HCT116 (cell line): Measurements from ENCODE around the gene EID2. TPM values are rescaled to one million over a fixed set of nuclear protein-coding genes. Genes with fewer than 3 reads are reported as not detected.

Experiments used
- ATAC-seq: fragments of 200-7000 bp; cut with Tn5 transposase; 2 replicates; pipeline ENCODE4 v1.9.1; 2020; ENCODE audit warnings: mild to moderate bottlenecking, moderate library complexity
- BruUV-seq: library from RNA; stranded (reverse); fragments of 400-500 nt; replicated peaks from 2 replicates; lab custom pipeline; 2021; lab: Mats Ljungman, UMichigan
- CTCF ChIA-PET: fragments of 300-600 bp; sonication (Branson Sonifier 250); formaldehyde crosslinking; loops from one replicate; lab custom pipeline; 2021; ENCODE audit warnings: antibody characterized with exemption; lab: Charles Lee
- POLR2A ChIA-PET: fragments of 300-600, 350-600 bp; sonication (Branson Sonifier 250); formaldehyde crosslinking; loops from one replicate; lab custom pipeline; 2021; ENCODE audit warnings: antibody characterized with exemption; lab: Charles Lee
- RAD21 ChIA-PET, 2 experiments: fragments of 300-600 bp; sonication (Branson Sonifier 250); formaldehyde crosslinking; loops; one replicate each; lab custom pipeline; 2023; ENCODE audit warnings: low total read pairs in 2 of 2; ENCODE audit not compliant: uncharacterized antibody in 2 of 2, unreplicated experiment in 2 of 2, low non-redundant PET in 1 of 2; lab: Charles Lee
- DNase-seq: peaks from one replicate; pipeline ENCODE4 v3.0.0-alpha.2; 2010; ENCODE audit warnings: low read depth, low spot score
- H2AFZ ChIP-seq: fragments of 200-600 bp; shearing (Covaris generic), sonication (generic); 2 replicates; pipeline ENCODE4 v1.6.1; 2017; ENCODE audit warnings: low read depth, mixed run types, mixed read lengths, antibody characterized with exemption, low read length; ENCODE audit not compliant: poor library complexity, severe bottlenecking
- H3K27ac ChIP-seq: 2 replicates; pipeline ENCODE4 v1.5.1; 2012; ENCODE audit warnings: low read depth, low read length
- H3K27me3 ChIP-seq: fragments of 200-600 bp; sonication (generic); 2 replicates; pipeline ENCODE4 v1.6.1; 2016; ENCODE audit warnings: mixed run types, low read length, mixed read lengths; ENCODE audit not compliant: insufficient read depth
- H3K36me3 ChIP-seq, 2 experiments: fragments of 200-500 bp in 1 of 2; fragments of 200-600 bp in 1 of 2; sonication (Bioruptor generic) in 1 of 2; sonication (generic) in 1 of 2; 2 replicates each; pipeline versions ENCODE4 v1.5.1 to v1.6.1; 2014 to 2016; ENCODE audit warnings: low read length in 2 of 2, inconsistent platforms in 1 of 2, mixed read lengths in 1 of 2, mixed run types in 1 of 2; ENCODE audit not compliant: insufficient read depth in 2 of 2, control insufficient read depth in 1 of 2
- H3K4me1 ChIP-seq, 2 experiments: fragments of 200-600 bp in 1 of 2; sonication (generic) in 1 of 2; 2 replicates each; pipeline versions ENCODE4 v1.5.1 to v1.6.1; 2012 to 2017; ENCODE audit warnings: low read length in 2 of 2, inconsistent platforms in 1 of 2, mild to moderate bottlenecking in 1 of 2, mixed read lengths in 1 of 2, mixed run types in 1 of 2, moderate library complexity in 1 of 2; ENCODE audit not compliant: insufficient read depth in 2 of 2, control insufficient read depth in 1 of 2
- H3K4me2 ChIP-seq: fragments of 200-600 bp; sonication (generic); 2 replicates; pipeline ENCODE4 v1.6.1; 2017; ENCODE audit warnings: mixed run types, low read length, mixed read lengths
- H3K4me3 ChIP-seq, 2 experiments: fragments of 200-600 bp in 1 of 2; sonication (generic) in 1 of 2; replicated peaks in 1 of 2; 2 replicates each; pipeline ENCODE4 v1.5.1; 2011 to 2016; ENCODE audit warnings: low read length in 2 of 2, control low read depth in 1 of 2, low read depth in 1 of 2, mild to moderate bottlenecking in 1 of 2, mixed read lengths in 1 of 2, mixed run types in 1 of 2
- H3K79me2 ChIP-seq: fragments of 200-600 bp; sonication (generic); 2 replicates; pipeline ENCODE4 v1.6.1; 2017; ENCODE audit warnings: mild to moderate bottlenecking, mixed run types, low read length, moderate library complexity, mixed read lengths; ENCODE audit not compliant: insufficient read depth
- H3K9ac ChIP-seq: fragments of 200-600 bp; sonication (generic); 2 replicates; pipeline ENCODE4 v1.6.1; 2016; ENCODE audit warnings: low read length, mixed read lengths
- H3K9me2 ChIP-seq: fragments of 200-600 bp; sonication (generic), shearing (Covaris generic); 2 replicates; pipeline ENCODE4 v1.6.1; 2017; ENCODE audit warnings: mixed run types, mild to moderate bottlenecking, moderate library complexity; ENCODE audit not compliant: insufficient read depth
- H3K9me3 ChIP-seq, 2 experiments: fragments of 200-500 bp in 1 of 2; fragments of 200-600 bp in 1 of 2; sonication (Bioruptor generic) in 1 of 2; sonication (generic) in 1 of 2; 2 replicates each; pipeline ENCODE4 v1.6.1; 2014 to 2017; ENCODE audit warnings: low read length in 2 of 2, mixed read lengths in 2 of 2, inconsistent platforms in 1 of 2, low read depth in 1 of 2, mild to moderate bottlenecking in 1 of 2, mixed run types in 1 of 2, moderate library complexity in 1 of 2; ENCODE audit not compliant: control insufficient read depth in 1 of 2, insufficient read depth in 1 of 2
- H4K20me1 ChIP-seq: fragments of 200-600 bp; sonication (generic), shearing (Covaris generic); 2 replicates; pipeline ENCODE4 v1.6.1; 2017; ENCODE audit warnings: mixed run types, mild to moderate bottlenecking, moderate library complexity; ENCODE audit not compliant: insufficient read depth
- CTCF ChIP-seq, 3 experiments: fragments of 200-600 bp in 1 of 3; sonication (generic) in 1 of 3; IDR thresholded peaks in 2 of 3; conservative IDR thresholded peaks in 1 of 3; 2 replicates each; pipeline ENCODE4 v1.5.1; 2012 to 2017; ENCODE audit warnings: low read depth in 2 of 3, low read length in 2 of 3, antibody characterized with exemption in 1 of 3, borderline replicate concordance in 1 of 3, control low read depth in 1 of 3, mild to moderate bottlenecking in 1 of 3, mixed read lengths in 1 of 3, mixed run types in 1 of 3, moderate library complexity in 1 of 3; ENCODE audit not compliant: insufficient read depth in 1 of 3
- MAX ChIP-seq: IDR thresholded peaks from 2 replicates; pipeline ENCODE4 v1.6.1; 2012
- POLR2A ChIP-seq: IDR thresholded peaks from 2 replicates; pipeline ENCODE4 v1.7.0; 2011; ENCODE audit warnings: borderline replicate concordance; ENCODE audit not compliant: insufficient read depth, insufficient read length; ENCODE audit errors: extremely low read depth
- TCF7L2 ChIP-seq: IDR thresholded peaks from 2 replicates; pipeline ENCODE4 v1.7.0; 2011; ENCODE audit warnings: borderline replicate concordance, inconsistent platforms; ENCODE audit not compliant: insufficient read depth, insufficient read length; ENCODE audit errors: extremely low read depth
- intact Hi-C: fragments of 100-400 bp; cut with micrococcal nuclease; formaldehyde crosslinking; loops from 2 replicates; pipeline ENCODE4 v1.10.0; 2022
- total RNA-seq: library from RNA; stranded (reverse); gene quantifications from one replicate; pipeline ENCODE4 v1.2.1, GENCODE V29; 2021; ENCODE audit not compliant: unreplicated experiment

The EID2 gene
- total RNA-seq, 1 experiment from 2014 or later, result 11.7 TPM

- no peak overlapping the region for H2AFZ ChIP-seq
- DNase-seq (no peak), ATAC-seq (no peak)
- no peaks in the 10 kb centered on the region for H3K9me2 ChIP-seq
- POLR2A ChIA-PET, result no interaction called here
- H3K27ac ChIP-seq, result no peak overlapping the region
- no peak overlapping the region for H3K4me3 ChIP-seq
- no peaks in the 10 kb centered on the region for H3K36me3 ChIP-seq
- no peaks in the 10 kb centered on the region for H4K20me1 ChIP-seq
- no peak overlapping the region for H3K9ac ChIP-seq
- H3K27me3 ChIP-seq, result peaks cover 34% of the 10 kb centered on the region; the same call in 1 of the 2 replicates
- H3K4me2 ChIP-seq, result no peak overlapping the region; the same call in 1 of the 2 replicates
- H3K9me3 ChIP-seq, result no peaks in the 10 kb centered on the region
- TF ChIP-seq CTCF (IDR thresholded peaks at IDR 0.05 in 2 of 3, conservative IDR thresholded peaks at IDR 0.05 in 1 of 3; ENCODE audit: borderline replicate concordance in 1 of 3, insufficient read depth in 1 of 3, low read depth in 2 of 3, low read length in 2 of 3) (no peak), TCF7L2 (no peak), MAX (no peak)
- intact Hi-C loops, result no loop called here
- H3K79me2 ChIP-seq, result no peaks in the 10 kb centered on the region
- peaks cover 0 to 3% of the 10 kb centered on the region in 2 experiments; a peak in 1 of 4 replicates for H3K4me1 ChIP-seq
- CTCF ChIA-PET, result no interaction called here
- RAD21 ChIA-PET, result no interaction called here
- no TSS peak for BruUV-seq
Measured at GRCh38 chr19:39557811-39558623, 18.1 kb upstream of the EID2 start.

- intact Hi-C loops, result no loop called here
- Histone ChIP-seq H3K9ac (no peak overlapping the region), H3K36me3 (no peaks in the 10 kb centered on the region), H3K79me2 (no peaks in the 10 kb centered on the region), H3K4me3 (no peak overlapping the region), H3K4me2 (no peak overlapping the region), H3K9me2 (no peaks in the 10 kb centered on the region), H4K20me1 (no peaks in the 10 kb centered on the region), H3K9me3 (no peaks in the 10 kb centered on the region), H3K4me1 (peaks cover 0 to 3% of the 10 kb centered on the region in 2 experiments; a peak in 1 of 4 replicates), H3K27me3 (peaks cover 36% of the 10 kb centered on the region), H2AFZ (no peak overlapping the region), H3K27ac (no peak overlapping the region)
- POLR2A ChIA-PET, result no interaction called here
- no peak for TF ChIP-seq POLR2A
- no TSS peak for BruUV-seq
- no peak for ATAC-seq
- CTCF ChIA-PET, result no interaction called here
- no peak for DNase-seq
- RAD21 ChIA-PET, result no interaction called here
Measured at GRCh38 chr19:39555883-39556282, 15.9 kb upstream of the EID2 start.
